K562 (cell line): Measurements from ENCODE around the gene CCDC9. TPM values are rescaled to one million over a fixed set of nuclear protein-coding genes. Genes with fewer than 3 reads are reported as not detected.

Experiments
- ATAC-seq: fragments of 200-7000 bp; cut with Tn5 transposase; 3 replicates; pipeline ENCODE4 v1.9.1; 2020; ENCODE audit warnings: moderate library complexity
- BruUV-seq: library from RNA; stranded (reverse); fragments of 400-500 nt; replicated peaks from 2 replicates; lab custom pipeline; 2021; lab: Mats Ljungman, UMichigan
- CTCF ChIA-PET: fragments of 300-600 bp; formaldehyde crosslinking; extraction: SDS; loops from one replicate; lab custom pipeline; 2021; ENCODE audit warnings: low intra/inter-chr PET ratio; lab: Yijun Ruan, JAX
- POLR2A ChIA-PET: fragments of 300-600, 350-650 bp; sonication (Branson Sonifier 250); formaldehyde crosslinking; extraction: SDS; loops from one replicate; lab custom pipeline; 2021; ENCODE audit warnings: antibody characterized with exemption, inconsistent platforms; lab: Yijun Ruan, JAX
- DNase-seq, 4 experiments: peaks; one replicate each; pipeline versions ENCODE4 v3.0.0 to v3.0.0-alpha.2; 2011 to 2018; ENCODE audit warnings: low spot score in 3 of 4, mixed read lengths in 3 of 4; ENCODE audit errors: extremely low read depth in 1 of 4
- FAIRE-seq: peaks from 2 replicates; lab custom pipeline; 2011; peaks lifted over from hg19 to GRCh38; lab: Jason Lieb, UNC
- H2AFZ ChIP-seq: 2 replicates; pipeline ENCODE4 v1.6.0; 2011; ENCODE audit warnings: low read depth, low read length, control low read depth, inconsistent platforms
- H3K27ac ChIP-seq: fragments of 200-600 bp; 3 replicates; pipeline ENCODE4 v1.8.0; 2011; ENCODE audit warnings: low read depth, mild to moderate bottlenecking, control low read depth, inconsistent platforms, low read length, moderate library complexity, mixed read lengths; ENCODE audit errors: extremely low read depth
- H3K27me3 ChIP-seq, 2 experiments: fragments of 300-600 bp in 1 of 2; 2 replicates in 1 of 2; 3 replicates in 1 of 2; pipeline versions ENCODE4 v1.6.0 to v1.8.0; 2011; ENCODE audit warnings: inconsistent platforms in 2 of 2, low read length in 2 of 2, mild to moderate bottlenecking in 1 of 2, mixed read lengths in 1 of 2, moderate library complexity in 1 of 2; ENCODE audit not compliant: control insufficient read depth in 2 of 2, insufficient read depth in 2 of 2
- H3K36me3 ChIP-seq: fragments of 300-600 bp; 3 replicates; pipeline ENCODE4 v1.8.0; 2011; ENCODE audit warnings: mild to moderate bottlenecking, low read length, inconsistent platforms; ENCODE audit not compliant: control insufficient read depth, insufficient read depth
- H3K4me1 ChIP-seq, 2 experiments: fragments of 200-600 bp in 1 of 2; replicated peaks in 1 of 2; 2 replicates in 1 of 2; 3 replicates in 1 of 2; pipeline versions ENCODE4 v1.5.1 to v1.8.0; 2011; ENCODE audit warnings: inconsistent platforms in 2 of 2, low read length in 2 of 2, mild to moderate bottlenecking in 1 of 2, mixed read lengths in 1 of 2, moderate library complexity in 1 of 2; ENCODE audit not compliant: control insufficient read depth in 2 of 2, insufficient read depth in 2 of 2
- H3K4me2 ChIP-seq: 2 replicates; pipeline ENCODE4 v1.6.1; 2011; ENCODE audit warnings: low read length, control low read depth, inconsistent platforms, mixed read lengths; ENCODE audit not compliant: insufficient read depth
- H3K4me3 ChIP-seq: fragments of 200-600 bp; sonication (generic), shearing (Covaris generic); 2 replicates; pipeline ENCODE4 v1.5.1; 2016; ENCODE audit warnings: control low read depth, inconsistent platforms
- H3K79me2 ChIP-seq: fragments of 200-600 bp; 3 replicates; pipeline ENCODE4 v1.8.0; 2011; ENCODE audit warnings: low read length, inconsistent platforms; ENCODE audit not compliant: control insufficient read depth, insufficient read depth
- H3K9ac ChIP-seq, 2 experiments: 2 replicates each; pipeline versions ENCODE4 v1.6.0 to v1.6.1; 2011; ENCODE audit warnings: low read depth in 2 of 2, low read length in 2 of 2, control low read depth in 1 of 2, inconsistent platforms in 1 of 2, mild to moderate bottlenecking in 1 of 2, mixed read lengths in 1 of 2; ENCODE audit not compliant: insufficient read depth in 1 of 2
- H3K9me1 ChIP-seq: one replicate; pipeline ENCODE4 v1.6.0; 2011; ENCODE audit warnings: inconsistent platforms, mild to moderate bottlenecking, low read length, moderate library complexity; ENCODE audit not compliant: control insufficient read depth, insufficient read depth
- H3K9me3 ChIP-seq: replicated peaks from 2 replicates; pipeline ENCODE4 v1.5.1; 2011; ENCODE audit warnings: low read depth, low read length, inconsistent platforms; ENCODE audit not compliant: control insufficient read depth, insufficient read depth
- H4K20me1 ChIP-seq: replicated peaks from 2 replicates; pipeline ENCODE4 v1.6.1; 2011; ENCODE audit warnings: low read length, inconsistent platforms, mixed read lengths; ENCODE audit not compliant: control insufficient read depth, insufficient read depth
- EGR1 ChIP-seq: fragments of 450-650 bp; conservative IDR thresholded peaks from 2 replicates; pipeline ENCODE4 v1.6.1; 2017; ENCODE audit warnings: mild to moderate bottlenecking
- MAZ ChIP-seq, 2 experiments: fragments of 450-650 bp in 1 of 2; sonication (generic) in 1 of 2; formaldehyde crosslinking; IDR thresholded peaks in 1 of 2; conservative IDR thresholded peaks in 1 of 2; 2 replicates each; pipeline versions ENCODE4 v1.4.0 to v1.5.0; 2020; ENCODE audit warnings: mild to moderate bottlenecking in 1 of 2, missing genetic modification reagents in 1 of 2
- MNT ChIP-seq, 2 experiments: fragments of 450-650 bp; conservative IDR thresholded peaks; 2 replicates each; pipeline ENCODE4 v1.6.1; 2017; ENCODE audit warnings: mild to moderate bottlenecking in 2 of 2, moderate library complexity in 2 of 2
- MYC ChIP-seq, 2 experiments: fragments of 250-450 bp in 1 of 2; sonication (Bioruptor Pico) in 1 of 2; IDR thresholded peaks; 2 replicates each; pipeline versions ENCODE4 v1.5.1 to v1.6.1; 2012 to 2021; ENCODE audit warnings: low read depth in 2 of 2, borderline replicate concordance in 1 of 2, improper control_type of control experiment in 1 of 2, low read length in 1 of 2, mild to moderate bottlenecking in 1 of 2, moderate library complexity in 1 of 2
- NONO ChIP-seq, 2 experiments: fragments of 200-400 bp in 1 of 2; fragments of 450-650 bp in 1 of 2; formaldehyde crosslinking in 1 of 2; IDR thresholded peaks; 2 replicates each; pipeline ENCODE4 v1.6.1; 2017; ENCODE audit warnings: low read depth in 2 of 2, mild to moderate bottlenecking in 2 of 2, moderate library complexity in 2 of 2, low read length in 1 of 2
- RB1 ChIP-seq: fragments of 450-650 bp; IDR thresholded peaks from 2 replicates; pipeline ENCODE4 v1.6.1; 2017; ENCODE audit warnings: low read depth, mild to moderate bottlenecking
- RBBP5 ChIP-seq: fragments of 200-600 bp; sonication (generic); IDR thresholded peaks from 2 replicates; pipeline ENCODE4 v1.6.1; 2012; ENCODE audit warnings: borderline replicate concordance, mild to moderate bottlenecking, low read length, control low read depth, inconsistent platforms; ENCODE audit not compliant: insufficient read depth, poor library complexity, severe bottlenecking
- RBFOX2 ChIP-seq: fragments of 200-400 bp; formaldehyde crosslinking; IDR thresholded peaks from 2 replicates; pipeline ENCODE4 v1.6.1; 2017; ENCODE audit warnings: low read depth, mild to moderate bottlenecking, low read length, moderate library complexity
- RHOXF2B ChIP-seq: fragments of 250-450 bp; sonication (Bioruptor Pico); conservative IDR thresholded peaks from 2 replicates; pipeline ENCODE4 v1.5.1; 2021
- SAP30 ChIP-seq: fragments of 200-600 bp; sonication (generic); IDR thresholded peaks from 2 replicates; pipeline ENCODE4 v1.6.1; 2012; ENCODE audit warnings: borderline replicate concordance, low read depth, mild to moderate bottlenecking, moderate library complexity, low read length, control low read depth, inconsistent platforms; ENCODE audit not compliant: insufficient read depth, poor library complexity, severe bottlenecking
- SPI1 ChIP-seq: IDR thresholded peaks from 2 replicates; pipeline ENCODE4 v1.6.1; 2011; ENCODE audit warnings: low read depth, low read length, control low read depth, borderline replicate concordance
- STAG1 ChIP-seq: sonication (generic); formaldehyde crosslinking; IDR thresholded peaks from 2 replicates; pipeline ENCODE4 v1.5.0; 2020; ENCODE audit warnings: missing genetic modification reagents, borderline replicate concordance
- TAF15 ChIP-seq: fragments of 200-400 bp; formaldehyde crosslinking; IDR thresholded peaks from 2 replicates; pipeline ENCODE4 v1.6.1; 2017; ENCODE audit warnings: mild to moderate bottlenecking, low read depth, low read length, moderate library complexity
- TAF9B ChIP-seq: fragments of 450-650 bp; IDR thresholded peaks from 2 replicates; pipeline ENCODE4 v1.6.1; 2018; ENCODE audit warnings: mild to moderate bottlenecking; ENCODE audit not compliant: partially characterized antibody
- ZBTB1 ChIP-seq: sonication (generic); formaldehyde crosslinking; IDR thresholded peaks from 2 replicates; pipeline ENCODE4 v1.8.1; 2023; ENCODE audit warnings: missing genetic modification reagents, low read depth, mild to moderate bottlenecking, borderline replicate concordance
- ZFP30 ChIP-seq: fragments of 250-450 bp; sonication (Bioruptor Pico); IDR thresholded peaks from 2 replicates; pipeline ENCODE4 v1.8.0; 2022; ENCODE audit warnings: moderate library complexity, mild to moderate bottlenecking, inconsistent platforms, borderline replicate concordance
- ZFPM2 ChIP-seq: fragments of 250-450 bp; sonication (Bioruptor Pico); IDR thresholded peaks from 2 replicates; pipeline ENCODE4 v1.5.1; 2022; ENCODE audit warnings: mild to moderate bottlenecking
- ZFX ChIP-seq: sonication (generic); formaldehyde crosslinking; IDR thresholded peaks from 2 replicates; pipeline ENCODE4 v1.8.0; 2022; ENCODE audit warnings: mild to moderate bottlenecking, missing genetic modification reagents, moderate library complexity
- WGBS: fragments of 100-300 bp; shearing (Covaris generic); methylation state at CpG from one replicate; pipeline ENCODE4 v1.1.6; 2016; ENCODE audit warnings: low coverage, mixed read lengths; ENCODE audit not compliant: insufficient coverage; ENCODE audit errors: missing lambda C conversion rate; 5-methylcytosine and 5-hydroxymethylcytosine counted together
- in situ Hi-C: fragments of 300-500 bp; cut with MboI; formaldehyde crosslinking; loops from 4 replicates; pipeline ENCODE4 v1.15.0; 2018; ENCODE audit warnings: inconsistent platforms, mixed read lengths
- intact Hi-C: fragments of 100-400 bp; cut with micrococcal nuclease; formaldehyde crosslinking; loops from 2 replicates; pipeline ENCODE4 v1.14.2; 2022
- polyA plus RNA-seq, 8 experiments: library from polyadenylated mRNA; depleted of rRNA in 4 of 8; stranded (reverse) in 5 of 8; unstranded in 3 of 8; fragments of >200 nt; fragmentation: Nextera tagmentation in 2 of 8; fragmentation: Illumina TruSeq in 1 of 8; extraction: Ambion mirVana in 2 of 8; extraction: Trizol in 1 of 8; gene quantifications; 2 replicates each; pipeline versions ENCODE4 v1.2.1 to v1.2.3, GENCODE V29; 2011 to 2014; ENCODE audit warnings: inconsistent platforms in 1 of 8, missing spikeins in 1 of 8
- total RNA-seq, 7 experiments: library from RNA; depleted of rRNA in 6 of 7; stranded (reverse); fragments of >200 nt in 6 of 7; fragmentation: Illumina TruSeq in 2 of 7; extraction: Trizol in 2 of 7; gene quantifications; 2 replicates each; pipeline versions ENCODE4 v1.2.1 to v1.2.3, GENCODE V29; 2011 to 2021; ENCODE audit warnings: low replicate concordance in 1 of 7

The CCDC9 gene
- total and polyA plus RNA-seq, 9 of the 15 experiments (the other 6 are each of a cell fraction or from before 2014, with no cell fraction given) = 0.23 to 38.6 (median 8.4) TPM

GRCh38 chr19:47274891-47275761 lies 18.8 kb downstream of the CCDC9 start:
- BruUV-seq = no TSS peak
- no peak for FAIRE-seq
- peaks cover 20% of the 10 kb centered on the region for H3K79me2 ChIP-seq
- ChIA-PET CTCF (interaction anchor here (0.6 kb wide), 1 partner anchor 150 kb away, joined by 5 read pairs; no protein-coding TSS in a partner anchor), POLR2A (interaction anchor here (0.6 to 3.2 kb wide), 21 partner anchors 11 to 432 kb away, joined by 3 to 25 read pairs (median 3); partner anchors contain the start of gene CCDC9)
- H3K27ac ChIP-seq = peak overlapping the region; percentile 78
- peak overlapping the region; percentile 54 to 95 for H3K9ac ChIP-seq
- in situ Hi-C loops = no loop called here
- H3K4me1 ChIP-seq = peaks cover 35 to 73% of the 10 kb centered on the region in 2 experiments
- no peaks in the 10 kb centered on the region for H3K9me3 ChIP-seq
- H2AFZ ChIP-seq = no peak overlapping the region
- 2% methylated on average over 61 of the region's 82 CpGs for WGBS
- H4K20me1 ChIP-seq = no peaks in the 10 kb centered on the region
- peak in 2 of 4 experiments; percentile 45 to 87 for DNase-seq
- no peak for ATAC-seq
- peak overlapping the region; percentile 60 for H3K4me3 ChIP-seq
- no peaks in the 10 kb centered on the region for H3K27me3 ChIP-seq
- no peaks in the 10 kb centered on the region for H3K9me1 ChIP-seq
- intact Hi-C loops = loop anchor here (1.0 kb wide), 1 partner anchor 18 kb away; no protein-coding TSS in a partner anchor
- H3K4me2 ChIP-seq = peak overlapping the region; percentile 80
- H3K36me3 ChIP-seq = peaks cover 22% of the 10 kb centered on the region; the same call in 1 of the 3 replicates
- peak in 1 of 2 experiments; percentile 89; a peak in 2 of 4 replicates for TF ChIP-seq NONO (IDR thresholded peaks at IDR 0.05; ENCODE audit: low read depth in 2 of 2, low read length in 1 of 2)
- peak; percentile 1 for TF ChIP-seq RBBP5
- TF ChIP-seq SPI1 = 0 out of 2 replicates have a peak, but pooled peaks have one; percentile 20
- TF ChIP-seq ZBTB1 = peak; percentile 71; the same call in 1 of the 2 replicates
- no peak for TF ChIP-seq TAF15
- no peak for TF ChIP-seq ZFP30
- TF ChIP-seq RB1 = peak; percentile 29; the same call in 1 of the 2 replicates
- peak; percentile 56; the same call in 1 of the 2 replicates for TF ChIP-seq RBFOX2
- TF ChIP-seq RHOXF2B (CRISPR knock-in tag) = no peak
- TF ChIP-seq ZFX (CRISPR knock-in tag) = peak; percentile 4; the same call in 1 of the 2 replicates
- peak; percentile 34 for TF ChIP-seq SAP30
- TF ChIP-seq MNT (conservative IDR thresholded peaks at IDR 0.05) = peak in 1 of 2 experiments; percentile 40; a peak in 1 of 4 replicates
- TF ChIP-seq STAG1 = no peak
- 0 out of 4 replicates have a peak, but pooled peaks of 1 of the 2 experiments have one; percentile 5 for TF ChIP-seq MAZ (CRISPR knock-in tag; conservative IDR thresholded peaks at IDR 0.05 in 1 of 2, IDR thresholded peaks at IDR 0.05 in 1 of 2)
- TF ChIP-seq EGR1 = peak; percentile 66
- TF ChIP-seq ZFPM2 (CRISPR knock-in tag) = peak; percentile 86; the same call in 1 of the 2 replicates
- TF ChIP-seq TAF9B = no peak
- no peak for TF ChIP-seq MYC (IDR thresholded peaks at IDR 0.05; ENCODE audit: low read depth, low read length)
- no peak for TF ChIP-seq MYC (CRISPR knock-in tag; IDR thresholded peaks at IDR 0.05; ENCODE audit: borderline replicate concordance, low read depth)
